Inflammatory macrophage (primary cell): ENCODE data around the gene NET1.
"Not testable (repeated sequence)": the region's sequence is repeated elsewhere in the genome, so short reads cannot be mapped to it uniquely, and the experiment has no call there.

ENCODE experiments used
- DNase-seq, 2 donors: peaks; one replicate each; pipeline ENCODE4 v3.0.0-alpha.2; 2020 to 2022

Gene NET1

DNA sequence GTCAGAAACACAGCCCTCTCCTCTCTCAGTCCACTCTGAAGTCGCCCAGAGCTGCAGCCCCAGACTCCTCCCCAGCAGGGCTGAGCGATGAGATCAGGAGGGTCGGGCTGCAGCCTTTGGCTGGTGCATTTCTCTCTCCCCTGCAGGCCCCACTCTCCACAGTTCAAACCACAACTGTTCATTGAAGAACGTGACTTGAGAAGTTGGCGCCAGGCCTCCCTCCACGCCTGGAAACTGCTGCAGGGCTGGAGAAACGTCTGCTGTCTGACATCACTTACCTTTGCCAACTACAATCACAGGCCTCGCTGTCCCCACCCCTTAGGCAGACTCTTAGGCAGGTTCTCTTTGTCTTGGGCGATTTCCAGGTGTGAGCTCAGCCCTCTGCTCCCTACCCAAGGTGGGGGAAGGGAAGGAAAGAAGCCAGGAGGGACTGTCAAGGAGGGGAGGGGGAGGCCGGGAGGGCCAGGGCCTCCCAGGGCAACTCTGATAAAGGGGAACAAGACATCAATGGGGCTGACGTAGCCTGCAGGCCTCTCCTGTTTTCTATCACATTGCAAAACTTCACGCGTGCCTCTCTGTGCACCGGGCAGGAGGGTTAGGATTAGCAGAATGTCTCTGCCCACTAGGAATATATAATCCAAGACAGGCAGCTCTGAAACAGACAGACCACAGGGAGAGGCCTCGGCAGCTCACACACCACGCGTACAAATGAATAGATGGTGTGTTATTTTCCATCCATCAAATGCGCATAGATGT, 54.3 kb downstream of the NET1 start:
- DNase-seq: no peak

- no peak for DNase-seq
These were observed 54.8 kb downstream of the NET1 start for GRCh38 chr10:5467207-5467535.

- DNase-seq: no peak
These were observed 55.4 kb downstream of the NET1 start for GRCh38 chr10:5467634-5468255.

- DNase-seq: no peak
These were observed 56.1 kb downstream of the NET1 start for GRCh38 chr10:5468262-5469106.

DNA sequence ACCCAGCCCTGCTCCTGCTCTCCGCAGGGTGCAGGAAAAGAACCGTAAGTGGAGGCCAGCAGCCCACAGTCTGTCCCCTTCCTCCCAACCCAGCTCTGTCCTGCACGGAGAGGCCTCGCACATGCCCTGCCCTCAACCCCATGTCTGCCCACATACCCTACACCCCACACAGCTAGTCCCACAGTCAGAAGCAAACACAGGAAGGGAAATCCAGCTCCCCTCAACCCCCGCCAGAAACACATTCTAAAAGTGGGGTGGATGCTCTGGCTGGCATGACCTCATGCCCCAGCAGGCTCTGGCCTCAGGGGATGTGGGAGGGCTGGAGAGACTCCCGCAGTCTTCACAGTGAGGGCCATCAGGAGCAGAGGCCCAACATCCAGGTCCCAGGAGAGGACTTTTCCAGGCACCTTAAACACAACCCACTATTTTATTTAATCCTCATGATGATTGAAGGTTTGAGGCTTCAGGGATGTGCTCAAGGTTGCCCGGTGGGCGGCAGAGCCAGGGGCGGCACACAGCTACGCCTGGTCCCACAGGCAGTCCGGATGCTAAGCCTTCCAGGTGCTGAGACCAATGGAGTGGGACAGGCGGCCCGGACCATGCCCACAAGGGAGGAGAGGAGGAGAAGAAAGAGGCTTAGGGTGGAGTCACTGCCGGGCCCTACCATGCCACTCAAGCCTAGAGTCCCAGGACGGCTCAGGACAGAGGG, 57.1 kb downstream of the NET1 start:
- no peak for DNase-seq

DNA sequence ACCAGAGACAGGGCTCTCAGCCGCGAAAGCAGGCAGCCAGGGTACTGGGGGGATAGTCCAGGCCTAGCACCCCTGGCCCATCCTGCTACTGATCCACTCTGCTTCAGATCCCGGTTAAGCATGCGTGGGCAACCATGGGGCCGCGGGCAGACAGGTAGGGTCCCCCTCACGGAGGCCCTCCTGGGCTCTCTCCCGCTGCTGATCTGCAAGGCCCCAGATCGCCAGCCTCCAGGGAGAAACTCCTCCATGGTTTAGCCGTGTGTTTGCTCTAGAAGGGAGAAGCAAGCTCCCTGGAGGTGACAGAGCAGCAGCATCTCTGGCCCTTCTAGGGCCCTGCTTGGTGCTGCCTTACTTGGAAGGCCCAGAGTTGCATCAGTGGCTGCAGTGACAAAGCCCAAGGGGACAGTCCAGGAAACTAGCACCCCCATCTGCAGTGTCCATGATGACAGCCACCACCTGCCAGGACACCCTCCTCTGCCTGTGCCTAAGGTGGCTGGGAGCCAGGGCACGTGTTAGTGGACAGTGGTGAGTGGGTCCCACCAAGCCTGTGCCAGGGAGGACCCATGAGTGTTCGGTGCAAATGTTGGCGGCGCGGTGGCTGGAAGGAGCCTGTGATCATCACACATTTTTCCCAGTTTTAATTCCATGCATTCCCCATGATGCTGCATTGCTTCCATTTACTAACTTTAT, 57.9 kb downstream of the NET1 start:
- DNase-seq: no peak

DNA sequence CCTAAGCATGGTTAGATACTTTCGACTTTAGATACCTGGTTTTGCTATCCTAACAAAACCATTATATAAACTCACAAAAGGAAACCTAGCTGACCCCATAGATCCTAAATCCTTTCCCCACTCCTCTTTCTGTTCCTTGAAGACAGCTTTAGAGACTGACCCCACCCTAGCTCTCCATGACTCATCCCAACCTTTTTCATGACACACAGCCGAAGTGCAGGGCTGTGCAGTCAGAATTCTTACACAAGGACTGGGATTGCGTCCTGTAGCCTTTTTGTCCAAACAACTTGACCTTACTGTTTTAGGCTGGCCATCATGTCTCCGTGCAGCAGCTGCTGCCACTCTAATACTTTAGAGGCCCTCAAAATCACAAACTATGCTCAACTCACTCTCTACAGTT, 62.3 kb downstream of the NET1 start:
- DNase-seq: not testable (repeated sequence)

GRCh38 chr10:5475088-5475487, 62.7 kb downstream of the NET1 start:
- not testable (repeated sequence) for DNase-seq

GRCh38 chr10:5475974-5476807, 63.8 kb downstream of the NET1 start:
- DNase-seq: not testable (repeated sequence)

GRCh38 chr10:5476918-5477525, 64.7 kb downstream of the NET1 start:
- no peak for DNase-seq

DNA sequence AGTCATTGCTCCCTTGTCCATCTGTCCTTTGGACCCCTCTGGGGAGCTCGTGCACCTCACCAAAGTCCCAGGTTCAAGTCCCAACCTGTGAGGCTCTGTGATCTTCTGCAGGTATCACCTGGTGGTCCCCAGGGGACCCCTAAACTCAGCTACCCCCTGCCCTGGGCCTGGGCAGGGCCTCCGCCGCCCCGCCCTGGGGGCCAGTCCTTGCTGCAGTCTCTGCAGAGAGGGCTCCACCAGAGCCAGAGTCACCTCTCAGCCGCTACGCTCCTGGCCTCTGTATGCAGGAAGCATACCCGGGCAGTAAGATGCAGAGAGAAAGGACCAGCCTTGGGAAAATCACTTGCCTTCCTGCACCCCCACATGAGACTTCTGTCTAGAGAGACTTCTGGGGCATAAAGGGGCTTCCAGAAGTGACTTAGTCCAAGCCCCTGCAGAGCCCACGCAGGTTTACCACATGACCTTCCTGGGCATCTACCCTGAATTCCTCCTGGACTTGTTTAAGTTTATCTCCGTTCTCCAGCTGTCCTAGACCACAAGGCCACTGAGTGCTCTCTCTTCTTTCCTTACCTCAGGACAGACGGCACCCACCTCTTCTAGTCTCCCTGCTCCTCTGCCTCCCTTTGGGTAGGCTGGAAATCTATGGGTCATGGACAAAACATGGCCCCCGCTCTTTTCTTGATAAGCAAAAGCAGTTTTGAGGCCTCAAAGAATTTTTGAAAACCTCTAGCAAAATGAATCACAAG, 65.8 kb downstream of the NET1 start:
- no peak for DNase-seq

GRCh38 chr10:5478694-5479305, 66.4 kb downstream of the NET1 start:
- no peak for DNase-seq

DNA sequence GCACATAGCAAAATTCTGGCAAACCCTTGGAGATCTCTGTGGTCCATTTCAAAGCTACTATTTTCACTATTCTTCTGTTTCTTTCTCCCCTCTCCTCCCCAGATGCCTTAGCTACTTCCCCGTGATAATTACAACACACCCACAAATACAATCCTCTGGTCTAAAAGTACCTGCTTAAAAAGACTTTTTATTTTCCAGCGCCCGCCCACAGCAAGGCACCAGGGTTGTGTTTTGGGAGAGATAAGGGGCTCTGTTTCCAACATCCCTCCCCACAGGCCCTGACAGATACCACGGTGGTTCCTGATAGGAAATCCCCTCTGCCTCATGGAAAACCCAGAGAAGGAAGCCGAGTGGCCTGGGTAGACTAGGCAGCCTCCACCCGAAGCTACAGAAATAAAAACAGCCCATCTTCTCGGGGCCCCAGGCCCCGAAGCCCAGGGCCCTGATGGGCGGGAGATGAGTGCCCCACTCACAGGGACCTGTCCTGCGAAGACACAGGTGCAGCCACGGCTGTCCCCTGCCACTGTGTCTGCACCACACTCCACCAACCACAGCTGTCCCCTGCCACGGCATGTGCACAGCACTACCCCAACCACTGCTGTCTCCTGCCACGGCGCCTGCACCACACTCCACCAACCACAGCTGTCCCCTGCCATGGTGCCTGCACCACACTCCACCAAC, 67.3 kb downstream of the NET1 start:
- no peak for DNase-seq

- no peak for DNase-seq
These were observed 68.0 kb downstream of the NET1 start for GRCh38 chr10:5480162-5480941.

DNA sequence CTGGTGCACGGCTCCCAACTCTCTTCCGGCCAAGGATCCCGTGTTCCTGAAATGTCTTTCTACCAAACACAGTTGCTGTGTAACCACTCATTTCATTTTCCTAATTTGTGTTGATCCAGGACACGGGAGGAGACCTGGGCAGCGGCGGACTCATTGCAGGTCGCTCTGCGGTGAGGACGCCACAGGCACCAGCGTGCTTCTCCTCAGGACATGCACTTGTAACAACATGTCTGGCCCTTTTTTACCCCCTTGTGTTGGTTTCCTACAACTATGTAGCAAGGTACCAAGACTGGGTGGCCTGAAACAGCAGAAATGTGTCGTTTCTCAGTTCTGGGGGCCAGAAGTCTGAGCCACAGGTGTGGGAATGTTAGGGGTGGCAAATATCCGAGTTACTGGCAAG, 68.8 kb downstream of the NET1 start:
- no peak for DNase-seq

DNA sequence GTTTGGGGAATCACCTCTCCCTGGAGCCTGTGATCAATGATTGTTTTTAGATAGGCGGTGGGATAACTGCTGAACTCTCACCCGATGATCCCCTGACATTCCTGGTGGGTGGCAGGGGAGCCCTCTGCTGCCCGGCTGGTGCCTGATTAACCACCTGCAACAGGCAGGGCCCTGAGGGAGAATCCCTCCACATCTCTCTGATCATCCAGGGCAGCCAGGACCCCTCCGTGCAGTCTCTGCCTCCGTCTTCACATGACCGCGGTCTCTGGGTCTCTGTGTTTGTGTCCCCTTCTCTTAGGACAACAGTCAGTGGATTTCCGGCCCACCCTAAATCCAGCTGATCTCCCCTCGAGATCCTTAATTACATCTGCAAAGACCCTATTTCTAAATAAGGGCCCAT, 69.7 kb downstream of the NET1 start:
- no peak for DNase-seq

- DNase-seq: no peak
These were observed 71.8 kb downstream of the NET1 start for GRCh38 chr10:5484205-5484604.

GRCh38 chr10:5485290-5485689, 72.9 kb downstream of the NET1 start:
- no peak for DNase-seq
